Measurements from ENCODE around the gene ZNF610. TPM values are rescaled to one million over a fixed set of nuclear protein-coding genes. Genes with fewer than 3 reads are reported as not detected.
A peak's percentile ranks its signal among the peaks of the same experiment; 100 is the strongest.
"Not testable (repeated sequence)": the region's sequence is repeated elsewhere in the genome, so short reads cannot be mapped to it uniquely, and the experiment has no call there.

The ZNF610 gene
- total RNA-seq = under 1 TPM in 2 of 4 donors, not detected in 2; 0.61 to 0.71 TPM

- Histone ChIP-seq H3K9me3 (peaks cover 6 to 28% (median 13%) of the 10 kb centered on the region in 3 donors), H3K27me3 (no peaks in the 10 kb centered on the region), H3K36me3 (no peaks in the 10 kb centered on the region), H3K4me3 (peak within 1 kb of the TSS; percentile 76 to 95 (median 90)), H3K4me1 (peaks cover 6 to 8% of the 10 kb centered on the region in 2 donors), H3K27ac (peak within 1 kb of the TSS; percentile 72 to 81 (median 78))
- intact Hi-C loops (cut with DNase I; ENCODE audit: low total_unique reads) (loop anchor here (1.0 kb wide), 2 partner anchors 33 to 39 kb away; partner anchors contain the start of genes ZNF480 and ZNF880), in situ Hi-C loops (cut with MboI; ENCODE audit: low sequenced_read_pairs in 4 of 4) (no loop called here)
- DNase-seq = peak; percentile 70 to 73
- no peak for TF ChIP-seq CTCF (IDR thresholded peaks at IDR 0.05 in 4 of 5, conservative IDR thresholded peaks at IDR 0.05 in 1 of 5)
- peak in 1 of 2 donors; percentile 46 for TF ChIP-seq POLR2A (IDR thresholded peaks at IDR 0.05)
- peak; percentile 94 to 99 for ATAC-seq
Measured at GRCh38 chr19:52336117-52336790, at the start of gene ZNF610. Gene ZNF610 (plus strand): TSS chr19:52336243. CDS start chr19:52349173, 12,930 bp downstream.

DNA sequence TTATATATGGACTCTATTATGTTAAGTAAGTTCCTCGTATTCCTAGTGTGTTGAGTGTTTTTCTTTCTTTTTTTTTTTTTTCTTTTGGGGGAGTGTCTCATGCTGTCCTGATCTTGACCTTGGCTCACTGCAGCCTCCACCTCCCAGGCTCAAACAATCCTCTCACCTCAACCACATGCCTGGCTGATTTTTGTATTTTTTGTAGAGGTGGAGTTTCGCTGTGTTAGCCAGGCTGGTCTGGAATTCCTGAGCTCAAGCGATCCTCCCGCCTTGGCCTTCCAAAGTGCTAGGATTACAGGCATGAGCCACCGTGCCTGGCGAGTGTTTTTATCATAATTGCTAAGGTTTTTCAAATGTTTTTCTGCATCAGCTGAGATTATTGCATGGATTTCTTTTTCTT, 49.8 kb upstream of the ZNF610 start:
- H3K27ac ChIP-seq = no peak overlapping the region
- H3K9me3 ChIP-seq = no peaks in the 10 kb centered on the region
- in situ Hi-C loops (cut with MboI; ENCODE audit: low sequenced_read_pairs in 4 of 4) (no loop called here), intact Hi-C loops (cut with DNase I; ENCODE audit: low total_unique reads) (no loop called here)
- no peaks in the 10 kb centered on the region for H3K27me3 ChIP-seq
- no peaks in the 10 kb centered on the region for H3K4me1 ChIP-seq
- H3K4me3 ChIP-seq = no peak overlapping the region
- ATAC-seq (no peak), DNase-seq (no peak)
- TF ChIP-seq POLR2A (IDR thresholded peaks at IDR 0.05) (no peak), CTCF (IDR thresholded peaks at IDR 0.05 in 4 of 5, conservative IDR thresholded peaks at IDR 0.05 in 1 of 5) (no peak)
- H3K36me3 ChIP-seq = peaks cover 6 to 77% of the 10 kb centered on the region in 2 donors

- Histone ChIP-seq H3K9me3 (no peaks in the 10 kb centered on the region), H3K4me1 (peaks cover 5 to 7% of the 10 kb centered on the region in 2 donors), H3K36me3 (peaks cover 3 to 51% of the 10 kb centered on the region in 2 donors), H3K27ac (no peak overlapping the region), H3K27me3 (no peaks in the 10 kb centered on the region), H3K4me3 (no peak overlapping the region)
- intact Hi-C loops (cut with DNase I; ENCODE audit: low total_unique reads) (no loop called here), in situ Hi-C loops (cut with MboI; ENCODE audit: low sequenced_read_pairs in 4 of 4) (no loop called here)
- no peak for DNase-seq
- ATAC-seq = no peak
- TF ChIP-seq CTCF (IDR thresholded peaks at IDR 0.05 in 4 of 5, conservative IDR thresholded peaks at IDR 0.05 in 1 of 5) = no peak
- TF ChIP-seq POLR2A (IDR thresholded peaks at IDR 0.05) = no peak
Measured at GRCh38 chr19:52291781-52292180, 44.3 kb upstream of the ZNF610 start.

DNA sequence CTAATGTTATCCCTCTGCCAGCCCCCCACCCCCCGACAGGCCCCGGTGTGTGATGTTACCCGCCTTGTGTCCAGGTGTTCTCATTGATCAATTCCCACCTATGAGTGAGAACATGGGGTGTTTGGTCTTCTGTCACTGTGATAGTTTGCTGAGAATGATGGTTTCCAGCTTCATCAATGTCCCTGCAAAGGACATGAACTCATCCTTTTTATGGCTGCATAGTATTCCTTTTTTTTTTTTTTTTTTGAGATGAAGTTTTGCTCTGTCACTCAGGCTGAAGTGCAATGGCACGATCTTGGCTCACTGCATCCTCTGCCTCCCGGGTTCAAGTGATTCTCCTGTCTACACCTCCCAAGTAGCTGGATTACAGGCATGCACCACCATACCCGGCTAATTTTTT, 43.1 kb upstream of the ZNF610 start:
- H3K27ac ChIP-seq; ATAC-seq; H3K9me3 ChIP-seq; DNase-seq; H3K4me3 ChIP-seq; H3K27me3 ChIP-seq; in situ Hi-C loops (cut with MboI; ENCODE audit: low sequenced_read_pairs in 4 of 4); H3K4me1 ChIP-seq; intact Hi-C loops (cut with DNase I; ENCODE audit: low total_unique reads): not testable (repeated sequence)
- peaks cover 3 to 42% of the 10 kb centered on the region in 2 donors for H3K36me3 ChIP-seq

DNA sequence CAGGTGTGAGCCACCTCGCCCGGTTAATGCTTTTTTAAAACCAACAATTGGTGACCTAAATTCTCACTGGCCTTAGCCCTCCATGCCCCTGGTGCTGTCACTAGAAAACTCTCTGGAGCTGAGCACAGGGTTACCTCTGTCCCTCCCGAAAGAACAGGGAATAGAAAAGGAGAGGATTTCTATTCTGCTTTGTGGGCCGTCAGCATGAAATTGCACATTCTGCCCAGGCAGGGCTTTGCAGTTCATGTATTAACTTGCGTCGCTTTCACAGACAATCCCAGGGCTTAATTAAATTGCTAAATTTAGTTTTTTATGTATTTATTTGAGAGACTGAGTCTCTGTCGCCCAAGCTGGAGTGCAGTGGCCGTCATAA, 39.7 kb upstream of the ZNF610 start:
- peak overlapping the region; percentile 72 to 94 (median 82) for H3K4me3 ChIP-seq
- peaks cover 5 to 7% of the 10 kb centered on the region in 2 donors for H3K4me1 ChIP-seq
- no peaks in the 10 kb centered on the region for H3K9me3 ChIP-seq
- peak overlapping the region; percentile 80 to 93 (median 86) for H3K27ac ChIP-seq
- DNase-seq (no peak), ATAC-seq (peak; percentile 16 to 23)
- H3K36me3 ChIP-seq = peaks cover 5 to 36% of the 10 kb centered on the region in 2 donors
- no peak for TF ChIP-seq POLR2A (IDR thresholded peaks at IDR 0.05)
- TF ChIP-seq CTCF (IDR thresholded peaks at IDR 0.05 in 4 of 5, conservative IDR thresholded peaks at IDR 0.05 in 1 of 5) = no peak
- no peaks in the 10 kb centered on the region for H3K27me3 ChIP-seq
- in situ Hi-C loops (cut with MboI; ENCODE audit: low sequenced_read_pairs in 4 of 4) = no loop called here
- intact Hi-C loops (cut with DNase I; ENCODE audit: low total_unique reads) = loop anchor here (2.0 to 5.0 kb wide), 2 partner anchors 74 to 231 kb away; partner anchors contain the start of gene ZNF808
